HG03159 (cell line): ENCODE data around the gene ADAMTS20.

Source experiments
- ATAC-seq: cut with Tn5 transposase; IDR thresholded peaks from one replicate; pipeline ENCODE4 v1.9.1; 2021; ENCODE audit warnings: mild to moderate bottlenecking, moderate library complexity; ENCODE audit not compliant: unreplicated experiment

Gene ADAMTS20

GRCh38 chr12:43493261-43493797 is 58.7 kb downstream of the ADAMTS20 start:
- no peak for ATAC-seq

GRCh38 chr12:43482311-43483085 is 69.5 kb downstream of the ADAMTS20 start:
- no peak for ATAC-seq

DNA sequence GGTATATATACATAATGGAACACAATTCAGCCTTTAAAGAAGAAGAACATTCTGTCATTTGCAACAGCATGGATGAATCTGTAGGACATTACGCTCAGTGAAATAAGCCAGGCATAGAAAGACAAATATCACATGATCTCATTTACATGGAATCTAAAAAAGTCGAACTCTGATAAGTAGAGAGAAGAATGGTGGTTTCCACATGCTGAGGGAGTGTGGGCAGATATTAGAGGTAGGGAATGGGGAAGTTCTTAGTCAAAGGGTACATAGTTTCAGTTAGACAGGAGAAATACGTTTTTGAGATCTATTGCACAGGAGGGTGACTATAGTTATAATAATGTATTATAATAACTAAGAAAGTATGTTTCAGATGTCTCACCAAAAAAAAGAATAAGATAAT is 71.4 kb downstream of the ADAMTS20 start:
- no peak for ATAC-seq

- no peak for ATAC-seq
Observed at GRCh38 chr12:43462741-43463140, 89.3 kb downstream of the ADAMTS20 start.

GRCh38 chr12:43462080-43462479 is 89.9 kb downstream of the ADAMTS20 start:
- ATAC-seq: no peak

- no peak for ATAC-seq
Observed at GRCh38 chr12:43459285-43459684, 92.7 kb downstream of the ADAMTS20 start.

- no peak for ATAC-seq
Observed at GRCh38 chr12:43453761-43454160, 98.2 kb downstream of the ADAMTS20 start.

- ATAC-seq: peak; percentile 88
Observed at GRCh38 chr12:43444940-43445564, 107.0 kb downstream of the ADAMTS20 start.

- no peak for ATAC-seq
Observed at GRCh38 chr12:43436597-43436996, 115.4 kb downstream of the ADAMTS20 start.

DNA sequence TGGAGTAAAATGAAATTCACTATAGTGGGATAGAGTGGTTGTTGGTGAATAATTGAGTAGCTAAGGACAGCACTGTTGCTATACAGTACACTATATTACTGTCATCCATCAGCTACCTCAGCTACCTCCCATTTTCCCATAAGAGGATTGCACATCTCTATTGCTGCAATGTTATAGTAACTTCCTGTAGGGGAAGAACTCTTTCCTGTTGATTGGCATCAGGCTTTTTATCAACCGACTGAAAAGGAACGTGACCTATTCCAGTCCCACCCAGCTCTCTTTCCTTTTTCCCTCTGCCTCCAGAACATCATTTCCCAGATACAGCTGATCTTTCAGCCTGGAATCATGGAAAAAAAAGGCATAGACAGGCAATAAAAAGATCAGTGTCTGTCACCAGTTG is 117.4 kb downstream of the ADAMTS20 start:
- ATAC-seq: no peak

GRCh38 chr12:43428088-43428600 is 123.9 kb downstream of the ADAMTS20 start:
- ATAC-seq: no peak

- no peak for ATAC-seq
Observed at GRCh38 chr12:43425361-43425760, 126.6 kb downstream of the ADAMTS20 start.

DNA sequence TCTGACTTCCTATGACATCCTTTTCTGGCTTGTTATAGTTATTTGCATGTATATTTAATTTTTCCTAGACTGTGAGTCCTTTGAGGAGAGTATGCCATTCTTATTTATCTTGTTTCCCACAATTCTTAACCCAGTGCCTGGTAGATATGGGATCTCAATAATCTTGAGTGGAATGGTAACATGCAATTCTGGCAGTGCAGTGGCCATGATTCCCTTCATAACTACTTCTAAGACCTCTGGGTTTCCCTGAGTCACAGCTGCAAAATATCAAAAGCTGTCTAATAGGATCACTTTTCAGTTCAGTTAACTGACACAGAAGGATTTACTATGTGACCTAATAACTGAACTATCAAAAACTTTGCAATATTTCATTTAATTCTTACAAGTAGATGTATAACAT is 135.0 kb downstream of the ADAMTS20 start:
- no peak for ATAC-seq

DNA sequence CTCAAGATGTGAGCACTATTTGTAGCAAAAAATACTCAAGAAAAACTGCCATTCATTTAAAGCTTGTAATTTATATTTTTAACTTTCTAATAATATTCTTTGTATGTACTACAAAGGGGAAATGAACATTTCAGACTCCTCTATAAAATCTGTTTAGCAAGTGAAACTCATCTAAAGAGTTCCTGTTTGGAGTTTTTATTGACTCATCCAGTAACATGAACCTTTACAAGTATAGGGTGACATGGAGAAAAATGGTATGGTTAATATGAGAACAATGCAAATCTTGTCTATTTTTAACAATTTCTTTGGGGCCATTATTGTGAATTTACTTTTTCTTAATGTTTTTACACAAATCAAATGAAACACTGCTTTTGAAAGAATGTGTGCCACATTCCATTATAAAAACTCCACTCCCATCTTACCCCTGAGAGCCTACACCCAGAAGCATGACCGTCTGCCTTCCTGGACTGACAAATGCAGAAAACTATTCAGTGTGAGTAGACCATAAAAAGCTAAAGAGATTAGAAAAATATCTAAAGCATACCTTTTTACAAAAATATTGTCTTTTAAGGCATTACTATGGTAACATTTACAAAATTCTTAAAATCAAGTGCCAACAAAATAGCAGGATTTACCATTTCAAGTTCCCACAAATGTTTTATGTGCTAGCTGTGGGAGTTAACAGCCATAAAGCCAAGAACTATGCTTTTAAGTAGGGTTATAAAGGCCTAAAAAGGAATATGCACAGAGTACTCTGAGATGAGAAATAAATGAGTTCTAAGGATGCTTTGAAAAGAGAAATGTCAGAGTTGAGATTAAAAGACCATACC is 144.0 kb downstream of the ADAMTS20 start:
- ATAC-seq: peak; percentile 85

DNA sequence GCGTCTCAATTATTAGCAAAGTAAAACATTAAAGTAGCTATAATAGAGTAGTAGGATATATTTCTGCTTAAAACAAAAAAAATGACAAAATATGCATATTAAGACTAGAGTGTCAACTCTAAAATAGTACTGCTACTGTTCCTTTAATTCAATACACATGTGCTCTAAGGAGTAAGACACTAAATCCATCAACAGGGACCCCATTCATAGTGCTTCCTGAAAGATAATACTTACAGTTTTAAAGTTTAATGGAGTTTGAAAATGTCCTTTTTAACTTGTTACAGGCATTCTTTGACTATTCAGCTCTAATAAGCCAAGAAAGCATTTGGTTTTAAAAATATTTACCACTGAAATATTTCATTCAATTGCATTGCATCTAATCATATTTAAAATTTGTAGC is 145.2 kb downstream of the ADAMTS20 start:
- ATAC-seq: no peak

DNA sequence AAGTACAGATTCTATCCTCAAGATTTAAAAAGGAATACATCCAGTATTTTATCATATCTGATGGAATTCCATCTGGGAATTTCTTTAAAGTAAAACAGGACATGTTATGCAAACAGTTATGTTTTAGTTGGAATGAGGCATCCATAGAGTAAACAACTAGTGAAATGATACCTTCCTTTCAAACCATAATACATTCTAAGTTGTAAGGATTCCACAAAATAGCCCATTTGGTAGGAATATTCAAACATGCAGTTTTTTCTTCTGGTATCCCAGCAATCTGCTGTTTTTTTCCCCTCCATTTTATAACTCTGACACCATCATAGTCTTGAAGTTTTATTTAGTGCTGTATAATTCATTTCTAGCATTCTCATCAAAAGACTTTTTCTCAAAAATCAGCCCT is 149.6 kb downstream of the ADAMTS20 start:
- no peak for ATAC-seq

DNA sequence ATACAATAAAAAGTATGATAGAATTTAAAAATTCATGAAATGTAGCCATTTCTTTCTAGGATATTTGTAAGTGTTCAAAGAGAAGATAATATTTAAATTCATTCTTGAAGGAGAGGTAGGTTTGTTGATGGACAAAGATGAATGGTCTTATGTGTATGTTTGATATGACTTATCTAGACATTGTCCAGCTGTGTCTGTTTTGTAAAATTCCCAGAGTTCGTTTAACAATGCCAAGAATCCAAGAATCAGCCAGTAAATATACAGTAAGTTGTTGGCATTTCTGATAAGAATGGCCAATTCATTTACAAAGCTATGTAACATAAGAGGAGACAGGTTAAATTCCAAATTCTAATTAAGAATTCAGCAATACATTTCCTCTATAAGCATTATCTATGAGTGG is 150.9 kb downstream of the ADAMTS20 start:
- no peak for ATAC-seq

DNA sequence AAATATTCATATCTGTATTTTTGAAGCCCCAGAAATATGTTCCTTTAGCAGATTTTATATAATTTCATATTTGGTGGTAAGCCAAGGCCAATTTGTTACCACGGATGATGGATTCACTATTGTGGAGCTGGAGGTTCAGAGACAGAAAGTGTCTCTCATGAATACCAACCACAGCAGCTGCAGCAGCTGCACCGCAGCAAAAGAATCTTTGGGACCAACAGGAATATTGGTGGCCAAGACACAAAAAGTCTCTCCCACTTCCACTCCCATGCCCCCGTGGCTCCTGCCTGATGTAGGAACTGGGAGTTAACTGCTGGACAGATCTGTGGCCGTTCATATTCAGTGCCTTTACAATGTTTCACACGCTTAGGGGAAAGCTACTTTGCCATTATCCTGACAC is 155.3 kb downstream of the ADAMTS20 start:
- no peak for ATAC-seq

GRCh38 chr12:43392116-43392515 is 159.9 kb downstream of the ADAMTS20 start:
- ATAC-seq: no peak

- no peak for ATAC-seq
Observed at GRCh38 chr12:43381879-43382278, 170.1 kb downstream of the ADAMTS20 start.

GRCh38 chr12:43378448-43378847 is 173.6 kb downstream of the ADAMTS20 start:
- no peak for ATAC-seq
